ENCODE measurements around the gene CD160. TPM values are rescaled to one million over a fixed set of nuclear protein-coding genes. Genes with fewer than 3 reads are reported as not detected.
"Not testable (repeated sequence)": the region's sequence is repeated elsewhere in the genome, so short reads cannot be mapped to it uniquely, and the experiment has no call there.

The CD160 gene
- total RNA-seq (under 1 TPM; 0.11 to 0.30 TPM), polyA plus RNA-seq (ENCODE audit: insufficient read length in 2 of 2) (1 to 10 TPM; 2.5 to 3.9 TPM)
- long read RNA-seq, donor 1: 0 reads
- long read RNA-seq, donor 2: 0 reads
- long read RNA-seq, donor 3: 0 reads
- long read RNA-seq, donor 4: 0 reads

DNA sequence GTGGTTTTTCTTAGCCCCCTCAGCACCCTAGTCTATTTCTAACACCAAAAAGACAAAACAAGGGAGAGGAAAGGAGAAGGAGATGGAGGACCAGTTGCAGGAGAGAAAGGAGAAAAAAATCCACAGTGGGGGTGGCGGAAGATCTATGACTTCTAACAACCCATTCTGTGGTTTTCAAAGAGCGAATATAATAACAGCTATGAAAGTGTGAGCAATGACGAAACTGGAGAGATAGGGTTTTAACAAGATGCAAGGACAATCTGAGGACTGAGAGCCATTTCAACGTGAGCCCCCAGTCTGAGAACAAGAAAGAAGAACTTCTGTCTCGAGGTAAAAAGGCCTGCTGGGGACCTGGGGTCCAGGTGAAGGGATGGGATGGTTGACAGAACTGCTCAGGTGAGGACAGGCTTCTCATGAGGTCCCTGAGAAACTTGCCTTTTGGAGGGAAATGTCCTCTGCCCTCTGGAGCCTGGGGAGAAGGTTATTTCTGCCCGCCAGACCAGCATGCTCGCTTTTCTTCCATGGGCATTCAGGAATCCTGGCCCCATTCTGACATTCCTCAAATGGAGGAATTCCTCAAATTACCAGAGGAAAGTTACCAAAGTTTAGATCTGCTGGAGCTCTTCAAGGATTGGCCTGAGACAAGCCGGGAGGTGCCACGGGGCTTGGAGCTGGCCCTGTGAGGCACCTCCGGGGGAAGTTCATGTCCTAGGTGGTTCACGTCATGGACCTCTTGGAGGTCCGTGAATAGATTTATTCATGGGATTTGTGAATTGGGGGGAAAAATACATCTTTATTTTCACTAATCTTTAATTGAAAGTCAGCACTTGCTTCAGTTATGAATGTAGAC lies at the start of gene CD160:
Gene CD160, plus strand, starts transcription at position 270 of the 850 bp plus-strand sequence. CDS start 8,829 bp downstream, outside the sequence.
- Histone ChIP-seq H3K36me3 (ENCODE audit: control insufficient read depth, insufficient read depth, low read length) (no peaks in the 10 kb centered on the region), H3K4me1 (ENCODE audit: control insufficient read depth, insufficient read depth, low read length) (peaks cover 11% of the 10 kb centered on the region), H3K27me3 (ENCODE audit: control insufficient read depth, insufficient read depth, low read length) (peaks cover 3% of the 10 kb centered on the region), H3K4me3 (ENCODE audit: low read depth, low read length) (no peak within 1 kb of the TSS), H3K9me3 (ENCODE audit: control insufficient read depth, insufficient read depth, low read length) (no peaks in the 10 kb centered on the region), H3K27ac (ENCODE audit: low read depth, low read length) (no peak within 1 kb of the TSS)
- WGBS (ENCODE audit: insufficient coverage): 91% methylated on average over 7 of the region's 12 CpGs
- DNase-seq (ENCODE audit: low read depth in 4 of 6, low spot score in 6 of 6): no peak

DNA sequence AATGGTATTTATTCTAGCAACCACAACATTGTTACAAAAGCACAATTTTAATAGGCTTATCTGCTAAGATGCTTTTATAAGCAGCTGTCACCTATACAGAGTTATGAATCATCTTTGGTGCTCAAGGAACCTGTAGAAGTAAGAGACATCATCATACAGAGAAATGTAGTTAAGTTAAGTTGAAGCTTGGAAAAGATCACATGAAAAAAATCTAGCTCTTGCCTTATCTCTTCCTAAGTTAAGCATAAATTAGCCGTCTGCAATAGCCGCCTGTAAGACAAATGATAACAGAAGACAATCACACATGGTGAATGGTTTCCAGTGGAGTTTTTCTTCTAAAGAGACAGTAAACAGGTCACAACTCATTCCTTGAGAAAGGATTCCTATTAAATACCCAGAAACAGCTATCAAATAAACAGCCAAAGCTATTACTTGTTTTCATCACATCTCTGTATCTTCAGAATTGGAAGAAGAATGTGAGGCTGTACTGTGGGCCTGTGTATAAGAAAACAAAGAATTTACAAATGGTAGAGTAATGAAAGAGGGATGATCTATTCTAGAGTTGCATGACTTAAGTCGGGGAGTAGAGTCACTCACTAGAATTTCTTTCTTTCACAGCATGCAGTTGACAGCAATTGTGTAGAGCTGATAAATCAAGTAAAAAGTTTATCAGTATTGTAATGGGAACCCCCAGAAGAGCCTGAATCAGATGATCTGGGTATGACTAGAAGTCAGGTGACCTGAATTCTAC lies 48.1 kb upstream of the CD160 start:
- not testable (repeated sequence) for H3K27ac ChIP-seq (ENCODE audit: low read depth, low read length); H3K27me3 ChIP-seq (ENCODE audit: control insufficient read depth, insufficient read depth, low read length); H3K4me3 ChIP-seq (ENCODE audit: low read depth, low read length); DNase-seq (ENCODE audit: low read depth in 4 of 6, low spot score in 6 of 6); H3K4me1 ChIP-seq (ENCODE audit: control insufficient read depth, insufficient read depth, low read length); H3K36me3 ChIP-seq (ENCODE audit: control insufficient read depth, insufficient read depth, low read length); H3K9me3 ChIP-seq (ENCODE audit: control insufficient read depth, insufficient read depth, low read length)
- no CpG with 5 or more reads among the region's 3 CpGs for WGBS (ENCODE audit: insufficient coverage)

GRCh38 chr1:145673217-145673616 lies 46.1 kb upstream of the CD160 start:
- not testable (repeated sequence) for DNase-seq (ENCODE audit: low read depth in 4 of 6, low spot score in 6 of 6); H3K27me3 ChIP-seq (ENCODE audit: control insufficient read depth, insufficient read depth, low read length); H3K27ac ChIP-seq (ENCODE audit: low read depth, low read length); H3K4me3 ChIP-seq (ENCODE audit: low read depth, low read length); H3K4me1 ChIP-seq (ENCODE audit: control insufficient read depth, insufficient read depth, low read length); H3K36me3 ChIP-seq (ENCODE audit: control insufficient read depth, insufficient read depth, low read length); H3K9me3 ChIP-seq (ENCODE audit: control insufficient read depth, insufficient read depth, low read length)
- no CpG with 5 or more reads among the region's 1 CpG for whole genome bisulfite sequencing (ENCODE audit: insufficient coverage)

GRCh38 chr1:145684858-145685257 lies 34.4 kb upstream of the CD160 start:
- H3K27me3 ChIP-seq (ENCODE audit: control insufficient read depth, insufficient read depth, low read length); H3K36me3 ChIP-seq (ENCODE audit: control insufficient read depth, insufficient read depth, low read length): not testable (repeated sequence)

DNA sequence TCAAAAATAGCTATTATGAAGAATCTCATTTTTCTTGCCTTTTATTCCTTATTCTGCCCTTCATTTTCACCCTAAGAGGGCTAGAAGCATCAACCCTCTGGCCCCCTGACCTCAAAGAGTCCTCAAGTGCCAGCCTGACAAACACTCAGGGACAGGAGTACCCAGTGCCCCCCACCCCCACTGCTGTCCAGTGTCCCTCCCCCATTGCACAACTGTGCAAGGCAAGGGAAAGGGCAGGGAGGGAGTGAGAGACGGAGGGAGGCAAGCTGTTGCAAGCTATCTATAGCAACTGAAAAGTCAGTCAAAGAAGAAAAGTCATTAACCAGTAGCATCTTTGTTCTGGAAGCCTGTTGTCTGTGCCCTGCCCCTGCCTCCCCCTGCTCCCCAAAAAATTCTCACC lies 33.2 kb upstream of the CD160 start:
- H3K9me3 ChIP-seq (ENCODE audit: control insufficient read depth, insufficient read depth, low read length); H3K4me1 ChIP-seq (ENCODE audit: control insufficient read depth, insufficient read depth, low read length); DNase-seq (ENCODE audit: low read depth in 4 of 6, low spot score in 6 of 6); H3K27ac ChIP-seq (ENCODE audit: low read depth, low read length); H3K4me3 ChIP-seq (ENCODE audit: low read depth, low read length); H3K36me3 ChIP-seq (ENCODE audit: control insufficient read depth, insufficient read depth, low read length); H3K27me3 ChIP-seq (ENCODE audit: control insufficient read depth, insufficient read depth, low read length): not testable (repeated sequence)
- WGBS (ENCODE audit: insufficient coverage): no CpG with 5 or more reads among the region's 1 CpG

More at GRCh38 chr1:145684858-145685257, 34.4 kb upstream of the CD160 start:
- H3K27ac ChIP-seq (ENCODE audit: low read depth, low read length); H3K4me1 ChIP-seq (ENCODE audit: control insufficient read depth, insufficient read depth, low read length); H3K9me3 ChIP-seq (ENCODE audit: control insufficient read depth, insufficient read depth, low read length); DNase-seq (ENCODE audit: low read depth in 4 of 6, low spot score in 6 of 6); H3K4me3 ChIP-seq (ENCODE audit: low read depth, low read length): not testable (repeated sequence)
- no CpG with 5 or more reads among the region's 3 CpGs for WGBS (ENCODE audit: insufficient coverage)

DNA sequence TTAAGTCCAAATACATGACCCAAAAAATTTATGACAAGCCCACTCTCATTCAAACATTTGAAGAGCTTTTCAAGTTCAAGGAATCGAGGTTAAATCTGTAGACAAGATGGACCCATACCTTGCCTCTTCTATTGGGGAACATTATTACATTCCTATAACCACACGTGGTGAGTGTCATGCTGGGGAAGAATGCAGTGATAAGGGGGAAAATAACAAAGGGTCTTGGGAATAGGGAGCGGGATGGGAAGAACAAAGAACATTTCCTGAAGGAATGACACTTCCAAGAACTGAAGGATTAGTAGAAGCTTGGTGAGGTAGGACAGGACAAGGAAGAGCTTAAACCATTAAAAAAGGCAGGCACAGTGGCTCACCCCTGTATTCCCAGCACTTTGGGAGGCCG lies 31.0 kb upstream of the CD160 start:
- Histone ChIP-seq H3K36me3 (ENCODE audit: control insufficient read depth, insufficient read depth, low read length) (no peaks in the 10 kb centered on the region), H3K27me3 (ENCODE audit: control insufficient read depth, insufficient read depth, low read length) (no peaks in the 10 kb centered on the region), H3K27ac (ENCODE audit: low read depth, low read length) (no peak overlapping the region), H3K4me1 (ENCODE audit: control insufficient read depth, insufficient read depth, low read length) (no peaks in the 10 kb centered on the region), H3K9me3 (ENCODE audit: control insufficient read depth, insufficient read depth, low read length) (no peaks in the 10 kb centered on the region), H3K4me3 (ENCODE audit: low read depth, low read length) (no peak overlapping the region)
- DNase-seq (ENCODE audit: low read depth in 4 of 6, low spot score in 6 of 6): no peak
- 88% methylated on average over 2 of the region's 4 CpGs for WGBS (ENCODE audit: insufficient coverage)

DNA sequence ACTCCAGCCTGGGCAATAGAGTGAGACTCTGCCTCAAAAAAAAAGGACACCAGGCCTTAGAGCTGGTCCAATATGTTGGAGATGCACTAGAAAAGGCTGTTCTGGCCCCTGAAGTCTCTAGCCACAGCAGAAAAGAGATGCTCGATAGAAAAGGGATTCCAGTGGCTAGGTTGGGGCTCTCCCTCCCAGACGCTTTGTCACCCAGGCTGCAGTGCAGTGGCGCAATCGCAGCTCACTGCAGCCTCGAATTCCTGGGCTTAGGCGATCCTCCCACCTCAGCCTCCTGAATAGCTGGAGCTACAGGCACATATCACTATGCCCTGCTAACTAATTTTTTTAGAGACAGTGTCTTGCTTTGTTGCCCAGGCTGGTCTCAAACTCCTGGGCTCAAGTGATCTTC lies 30.4 kb upstream of the CD160 start:
- DNase-seq (ENCODE audit: low read depth in 4 of 6, low spot score in 6 of 6): no peak
- 99% methylated on average over 6 of the region's 6 CpGs for WGBS (ENCODE audit: insufficient coverage)
- no peaks in the 10 kb centered on the region for H3K36me3 ChIP-seq (ENCODE audit: control insufficient read depth, insufficient read depth, low read length)
- H3K27me3 ChIP-seq (ENCODE audit: control insufficient read depth, insufficient read depth, low read length): no peaks in the 10 kb centered on the region
- no peak overlapping the region for H3K27ac ChIP-seq (ENCODE audit: low read depth, low read length)
- H3K4me3 ChIP-seq (ENCODE audit: low read depth, low read length): no peak overlapping the region
- no peaks in the 10 kb centered on the region for H3K4me1 ChIP-seq (ENCODE audit: control insufficient read depth, insufficient read depth, low read length)
- H3K9me3 ChIP-seq (ENCODE audit: control insufficient read depth, insufficient read depth, low read length): no peaks in the 10 kb centered on the region

- 89% methylated on average over 5 of the region's 6 CpGs for WGBS (ENCODE audit: insufficient coverage)
- no peaks in the 10 kb centered on the region for H3K4me1 ChIP-seq (ENCODE audit: control insufficient read depth, insufficient read depth, low read length)
These were observed 29.4 kb upstream of the CD160 start for GRCh38 chr1:145689922-145690321.

GRCh38 chr1:145690587-145691558 lies 28.4 kb upstream of the CD160 start:
- WGBS (ENCODE audit: insufficient coverage): 57% methylated on average over 2 of the region's 5 CpGs
- Histone ChIP-seq H3K4me1 (ENCODE audit: control insufficient read depth, insufficient read depth, low read length) (no peaks in the 10 kb centered on the region), H3K9me3 (ENCODE audit: control insufficient read depth, insufficient read depth, low read length) (no peaks in the 10 kb centered on the region), H3K36me3 (ENCODE audit: control insufficient read depth, insufficient read depth, low read length) (no peaks in the 10 kb centered on the region), H3K27me3 (ENCODE audit: control insufficient read depth, insufficient read depth, low read length) (no peaks in the 10 kb centered on the region), H3K27ac (ENCODE audit: low read depth, low read length) (no peak overlapping the region), H3K4me3 (ENCODE audit: low read depth, low read length) (no peak overlapping the region)
- DNase-seq (ENCODE audit: low read depth in 4 of 6, low spot score in 6 of 6): peak in 2 of 6 donors; percentile 4 to 67

More at GRCh38 chr1:145689922-145690321, 29.4 kb upstream of the CD160 start:
- no peak for DNase-seq (ENCODE audit: low read depth in 4 of 6, low spot score in 6 of 6)
- Histone ChIP-seq H3K36me3 (ENCODE audit: control insufficient read depth, insufficient read depth, low read length) (no peaks in the 10 kb centered on the region), H3K27ac (ENCODE audit: low read depth, low read length) (no peak overlapping the region), H3K9me3 (ENCODE audit: control insufficient read depth, insufficient read depth, low read length) (no peaks in the 10 kb centered on the region), H3K27me3 (ENCODE audit: control insufficient read depth, insufficient read depth, low read length) (no peaks in the 10 kb centered on the region), H3K4me3 (ENCODE audit: low read depth, low read length) (no peak overlapping the region)
